IPS-18a (cell line): ENCODE results near the gene SORBS2.

Source experiments
- H3K27ac ChIP-seq: one replicate; pipeline ENCODE4 v1.5.1; 2013; ENCODE audit warnings: low read length
- H3K27me3 ChIP-seq: one replicate; pipeline ENCODE4 v1.6.1; 2013; ENCODE audit warnings: mild to moderate bottlenecking, low read length; ENCODE audit not compliant: control insufficient read depth, insufficient read depth
- H3K36me3 ChIP-seq: one replicate; pipeline ENCODE4 v1.6.1; 2013; ENCODE audit warnings: low read depth, low read length; ENCODE audit not compliant: control insufficient read depth
- H3K4me1 ChIP-seq: one replicate; pipeline ENCODE4 v1.6.1; 2013; ENCODE audit warnings: low read depth, low read length; ENCODE audit not compliant: control insufficient read depth
- H3K4me3 ChIP-seq: one replicate; pipeline ENCODE4 v1.5.1; 2013; ENCODE audit warnings: low read length
- H3K9ac ChIP-seq: one replicate; pipeline ENCODE4 v1.6.1; 2013; ENCODE audit warnings: mild to moderate bottlenecking, low read length, moderate library complexity
- H3K9me3 ChIP-seq: one replicate; pipeline ENCODE4 v1.6.1; 2013; ENCODE audit warnings: low read depth, low read length; ENCODE audit not compliant: control insufficient read depth

The SORBS2 gene

GRCh38 chr4:185585211-185585610, 226.8 kb downstream of the SORBS2 start:
- Histone ChIP-seq H3K27ac (no peak overlapping the region), H3K9me3 (no peaks in the 10 kb centered on the region)

GRCh38 chr4:185583813-185584212, 228.2 kb downstream of the SORBS2 start:
- H3K9ac ChIP-seq: no peak overlapping the region
- H3K9me3 ChIP-seq: no peaks in the 10 kb centered on the region
- peaks cover 16% of the 10 kb centered on the region for H3K27me3 ChIP-seq
- H3K4me3 ChIP-seq: no peak overlapping the region
- H3K4me1 ChIP-seq: peaks cover 30% of the 10 kb centered on the region
- no peak overlapping the region for H3K27ac ChIP-seq
- no peaks in the 10 kb centered on the region for H3K36me3 ChIP-seq

More at GRCh38 chr4:185585211-185585610, 226.8 kb downstream of the SORBS2 start:
- Histone ChIP-seq H3K9ac (no peak overlapping the region), H3K36me3 (no peaks in the 10 kb centered on the region), H3K27me3 (peaks cover 21% of the 10 kb centered on the region), H3K4me1 (peaks cover 39% of the 10 kb centered on the region), H3K4me3 (no peak overlapping the region)

- no peak overlapping the region for H3K9ac ChIP-seq
- H3K9me3 ChIP-seq: no peaks in the 10 kb centered on the region
- no peak overlapping the region for H3K4me3 ChIP-seq
- peaks cover 26% of the 10 kb centered on the region for H3K4me1 ChIP-seq
- peaks cover 10% of the 10 kb centered on the region for H3K27me3 ChIP-seq
- H3K36me3 ChIP-seq: no peaks in the 10 kb centered on the region
- no peak overlapping the region for H3K27ac ChIP-seq
Observed at GRCh38 chr4:185582651-185583400, 229.2 kb downstream of the SORBS2 start.

GRCh38 chr4:185580699-185581098, 231.3 kb downstream of the SORBS2 start:
- H3K4me1 ChIP-seq: peaks cover 5% of the 10 kb centered on the region
- no peaks in the 10 kb centered on the region for H3K9me3 ChIP-seq
- H3K27ac ChIP-seq: no peak overlapping the region
- no peak overlapping the region for H3K9ac ChIP-seq
- H3K4me3 ChIP-seq: no peak overlapping the region
- no peaks in the 10 kb centered on the region for H3K36me3 ChIP-seq
- H3K27me3 ChIP-seq: no peaks in the 10 kb centered on the region

GRCh38 chr4:185578284-185578683, 233.7 kb downstream of the SORBS2 start:
- Histone ChIP-seq H3K27me3 (no peaks in the 10 kb centered on the region), H3K36me3 (no peaks in the 10 kb centered on the region), H3K27ac (no peak overlapping the region), H3K4me3 (no peak overlapping the region), H3K9ac (no peak overlapping the region), H3K9me3 (no peaks in the 10 kb centered on the region), H3K4me1 (peaks cover 8% of the 10 kb centered on the region)

- Histone ChIP-seq H3K4me1 (peaks cover 9% of the 10 kb centered on the region), H3K9ac (no peak overlapping the region), H3K4me3 (no peak overlapping the region), H3K9me3 (no peaks in the 10 kb centered on the region), H3K27me3 (no peaks in the 10 kb centered on the region), H3K27ac (no peak overlapping the region), H3K36me3 (no peaks in the 10 kb centered on the region)
Observed at GRCh38 chr4:185576962-185577950, 234.7 kb downstream of the SORBS2 start.

GRCh38 chr4:185576314-185576961, 235.6 kb downstream of the SORBS2 start:
- Histone ChIP-seq H3K4me3 (no peak overlapping the region), H3K27ac (no peak overlapping the region), H3K4me1 (peaks cover 9% of the 10 kb centered on the region), H3K9ac (no peak overlapping the region), H3K27me3 (no peaks in the 10 kb centered on the region), H3K9me3 (no peaks in the 10 kb centered on the region), H3K36me3 (no peaks in the 10 kb centered on the region)

- H3K9me3 ChIP-seq: no peaks in the 10 kb centered on the region
- H3K27me3 ChIP-seq: no peaks in the 10 kb centered on the region
- no peaks in the 10 kb centered on the region for H3K36me3 ChIP-seq
- no peak overlapping the region for H3K27ac ChIP-seq
- no peak overlapping the region for H3K4me3 ChIP-seq
- H3K4me1 ChIP-seq: peaks cover 9% of the 10 kb centered on the region
- no peak overlapping the region for H3K9ac ChIP-seq
Observed at GRCh38 chr4:185573651-185574199, 238.3 kb downstream of the SORBS2 start.

- no peak overlapping the region for H3K27ac ChIP-seq
- no peaks in the 10 kb centered on the region for H3K27me3 ChIP-seq
- H3K36me3 ChIP-seq: no peaks in the 10 kb centered on the region
- H3K4me3 ChIP-seq: no peak overlapping the region
- no peaks in the 10 kb centered on the region for H3K9me3 ChIP-seq
- H3K9ac ChIP-seq: no peak overlapping the region
- H3K4me1 ChIP-seq: peaks cover 9% of the 10 kb centered on the region
Observed at GRCh38 chr4:185570727-185571126, 241.3 kb downstream of the SORBS2 start.

- Histone ChIP-seq H3K27ac (no peak overlapping the region), H3K27me3 (no peaks in the 10 kb centered on the region), H3K9me3 (no peaks in the 10 kb centered on the region), H3K9ac (no peak overlapping the region), H3K4me3 (no peak overlapping the region), H3K4me1 (no peaks in the 10 kb centered on the region), H3K36me3 (no peaks in the 10 kb centered on the region)
Observed at GRCh38 chr4:185567381-185568376, 244.3 kb downstream of the SORBS2 start.
